ENCODE results near the gene SOX6. TPM values are rescaled to one million over a fixed set of nuclear protein-coding genes. Genes with fewer than 3 reads are reported as not detected.
"Not testable (repeated sequence)": the region's sequence is repeated elsewhere in the genome, so short reads cannot be mapped to it uniquely, and the experiment has no call there.

SOX6 gene
- total and polyA plus RNA-seq, 12 donors = 0.80 to 43.0 (median 21.2) TPM

DNA sequence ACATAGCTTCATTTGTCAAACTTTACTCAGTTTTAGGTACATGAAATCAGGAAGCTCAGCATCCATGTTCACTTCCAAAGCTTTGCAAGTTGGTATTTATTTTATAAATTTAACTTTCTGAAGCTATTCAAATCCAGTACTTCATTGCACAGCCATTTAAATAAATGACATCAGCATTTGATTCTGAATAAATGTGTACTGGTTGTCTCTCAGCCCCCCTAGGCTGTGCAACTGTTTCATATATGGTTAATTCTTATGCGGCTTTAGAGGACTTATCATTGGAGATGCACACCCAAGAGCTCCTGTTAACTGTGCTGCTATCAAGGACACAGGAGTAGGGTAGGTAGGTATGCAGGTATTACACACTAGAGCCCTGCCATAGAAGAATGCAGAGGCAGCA lies 325.1 kb downstream of the SOX6 start:
- WGBS, 2 donors = 95 to 96% methylated on average over 1 of the region's 1 CpG
- Histone ChIP-seq H3K4me1 (peaks cover 0 to 16% (median 5%) of the 10 kb centered on the region in 9 donors), H3K9me3 (no peaks in the 10 kb centered on the region), H3K27me3 (no peaks in the 10 kb centered on the region), H3K4me3 (no peak overlapping the region), H3K27ac (no peak overlapping the region), H3K36me3 (peaks cover 0 to 13% (median 0%) of the 10 kb centered on the region in 9 donors)
- TF ChIP-seq, protein P1, sequence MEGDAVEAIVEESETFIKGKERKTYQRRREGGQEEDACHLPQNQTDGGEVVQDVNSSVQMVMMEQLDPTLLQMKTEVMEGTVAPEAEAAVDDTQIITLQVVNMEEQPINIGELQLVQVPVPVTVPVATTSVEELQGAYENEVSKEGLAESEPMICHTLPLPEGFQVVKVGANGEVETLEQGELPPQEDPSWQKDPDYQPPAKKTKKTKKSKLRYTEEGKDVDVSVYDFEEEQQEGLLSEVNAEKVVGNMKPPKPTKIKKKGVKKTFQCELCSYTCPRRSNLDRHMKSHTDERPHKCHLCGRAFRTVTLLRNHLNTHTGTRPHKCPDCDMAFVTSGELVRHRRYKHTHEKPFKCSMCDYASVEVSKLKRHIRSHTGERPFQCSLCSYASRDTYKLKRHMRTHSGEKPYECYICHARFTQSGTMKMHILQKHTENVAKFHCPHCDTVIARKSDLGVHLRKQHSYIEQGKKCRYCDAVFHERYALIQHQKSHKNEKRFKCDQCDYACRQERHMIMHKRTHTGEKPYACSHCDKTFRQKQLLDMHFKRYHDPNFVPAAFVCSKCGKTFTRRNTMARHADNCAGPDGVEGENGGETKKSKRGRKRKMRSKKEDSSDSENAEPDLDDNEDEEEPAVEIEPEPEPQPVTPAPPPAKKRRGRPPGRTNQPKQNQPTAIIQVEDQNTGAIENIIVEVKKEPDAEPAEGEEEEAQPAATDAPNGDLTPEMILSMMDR (IDR thresholded peaks at IDR 0.05) = no peak
- intact Hi-C loops (cut with DNase I) = no loop called here
- DNase-seq (no peak), ATAC-seq (no peak)

DNA sequence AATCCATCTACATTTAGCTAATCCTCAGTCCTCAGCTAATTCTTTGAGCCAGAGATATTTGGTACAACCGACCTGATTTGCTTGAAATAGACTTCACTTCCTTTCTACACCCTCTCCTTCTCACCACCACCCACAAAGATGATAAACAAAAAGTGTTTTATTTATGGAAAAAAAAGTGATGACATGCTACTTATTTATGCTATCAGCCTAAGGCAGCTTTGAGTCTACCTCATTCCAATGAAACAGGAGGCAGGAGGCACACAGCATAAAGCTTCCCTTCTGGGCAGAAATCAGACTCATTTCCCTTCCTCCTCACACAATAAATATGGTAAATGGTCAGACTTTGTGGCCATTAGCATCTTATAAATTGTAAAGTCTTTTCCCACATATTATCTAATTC lies 325.7 kb downstream of the SOX6 start:
- Histone ChIP-seq H3K4me1 (peaks cover 0 to 16% (median 5%) of the 10 kb centered on the region in 9 donors), H3K9me3 (no peaks in the 10 kb centered on the region), H3K4me3 (no peak overlapping the region), H3K27me3 (no peaks in the 10 kb centered on the region), H3K27ac (no peak overlapping the region), H3K36me3 (peaks cover 0 to 7% (median 0%) of the 10 kb centered on the region in 9 donors)
- intact Hi-C loops (cut with DNase I) = no loop called here
- DNase-seq (no peak), ATAC-seq (no peak)
- TF ChIP-seq, protein P1 (IDR thresholded peaks at IDR 0.05) = no peak
- 18 to 20% methylated on average over 1 of the region's 1 CpG for WGBS, 2 donors

DNA sequence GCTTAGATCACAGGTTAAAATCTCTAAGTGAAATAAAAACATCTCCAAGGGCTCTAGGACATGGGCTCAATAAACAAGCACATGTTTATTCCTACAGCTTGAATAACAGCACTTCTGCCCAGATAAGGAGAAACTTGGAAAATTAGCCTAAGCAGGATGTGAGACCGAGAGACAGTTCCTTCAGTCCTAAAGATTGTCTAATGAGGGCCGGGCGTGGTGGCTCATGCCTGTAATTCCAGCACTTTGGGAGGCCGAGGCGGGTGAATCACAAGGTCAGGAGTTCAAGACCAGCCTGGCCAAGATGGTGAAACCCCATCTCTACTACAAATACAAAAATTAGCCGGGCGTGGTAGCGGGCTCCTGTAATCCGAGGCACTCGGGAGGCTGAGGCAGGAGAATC lies 327.2 kb downstream of the SOX6 start:
- H3K4me3 ChIP-seq; H3K36me3 ChIP-seq; H3K9me3 ChIP-seq; intact Hi-C loops (cut with DNase I); H3K27me3 ChIP-seq; ATAC-seq; H3K27ac ChIP-seq; DNase-seq: not testable (repeated sequence)
- WGBS, 2 donors = 95% methylated on average over 10 of the region's 10 CpGs
- peaks cover 0 to 12% (median 3%) of the 10 kb centered on the region in 9 donors for H3K4me1 ChIP-seq

DNA sequence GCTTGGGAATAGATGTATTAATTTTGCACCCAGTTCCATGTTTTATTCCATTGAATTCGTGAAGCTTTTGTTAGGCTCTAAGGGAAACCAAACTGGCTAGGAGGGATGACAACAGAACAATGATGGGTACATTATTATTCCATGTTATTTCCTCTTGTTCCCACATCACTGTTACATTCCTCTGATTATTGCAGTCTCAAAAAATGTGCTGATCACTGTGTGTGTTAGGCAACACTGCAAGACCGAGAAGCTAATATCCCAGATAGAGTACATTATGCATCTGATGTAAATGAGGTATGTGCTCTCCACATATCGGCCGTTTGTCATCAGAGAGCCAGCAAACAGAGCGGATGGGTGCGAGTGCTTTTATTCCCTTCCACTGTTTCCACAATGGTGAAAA lies 327.9 kb downstream of the SOX6 start:
- ATAC-seq = no peak
- Histone ChIP-seq H3K9me3 (no peaks in the 10 kb centered on the region), H3K27me3 (no peaks in the 10 kb centered on the region), H3K27ac (no peak overlapping the region), H3K36me3 (peaks cover 0 to 6% (median 0%) of the 10 kb centered on the region in 9 donors), H3K4me1 (peaks cover 0 to 12% (median 0%) of the 10 kb centered on the region in 9 donors), H3K4me3 (no peak overlapping the region)
- 92 to 93% methylated on average over 6 of the region's 6 CpGs for WGBS, 2 donors
- intact Hi-C loops (cut with DNase I) = no loop called here
- DNase-seq = no peak
- TF ChIP-seq, protein P1 (IDR thresholded peaks at IDR 0.05) = no peak

DNA sequence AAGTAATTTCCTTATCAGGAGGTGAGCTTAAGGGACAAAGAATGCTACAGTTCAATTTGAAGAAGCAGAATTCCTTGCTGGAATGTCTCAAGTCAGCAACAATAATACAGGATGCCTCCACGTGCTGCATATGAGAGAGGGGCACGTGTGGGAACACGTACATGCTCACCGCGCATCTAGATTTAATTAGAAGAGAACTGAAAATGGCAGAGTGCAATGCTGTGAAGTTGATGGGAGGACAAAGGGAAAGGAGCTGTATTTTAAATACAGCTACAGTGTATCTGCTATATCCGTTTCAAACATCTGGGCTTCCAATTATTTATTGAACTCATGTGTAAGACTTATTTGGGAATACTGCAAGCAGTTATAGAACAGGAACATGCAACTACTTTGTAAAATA lies 328.7 kb downstream of the SOX6 start:
- ATAC-seq (no peak), DNase-seq (no peak)
- Histone ChIP-seq H3K27ac (no peak overlapping the region), H3K9me3 (no peaks in the 10 kb centered on the region), H3K36me3 (peaks cover 0 to 6% (median 0%) of the 10 kb centered on the region in 9 donors), H3K4me3 (no peak overlapping the region), H3K4me1 (peaks cover 0 to 12% (median 0%) of the 10 kb centered on the region in 9 donors), H3K27me3 (no peaks in the 10 kb centered on the region)
- TF ChIP-seq, protein P1 (IDR thresholded peaks at IDR 0.05) = no peak
- intact Hi-C loops (cut with DNase I) = no loop called here
- 59 to 71% methylated on average over 6 of the region's 6 CpGs for WGBS, 2 donors
